Ectodermal cell (in vitro differentiated cells): ENCODE data around the gene SPNS2.
A peak's percentile ranks its signal among the peaks of the same experiment; 100 is the strongest.

Experiments used
- H3K27ac ChIP-seq: 2 replicates; pipeline ENCODE4 v1.7.0; 2013; ENCODE audit warnings: mild to moderate bottlenecking, low read depth, low read length; ENCODE audit not compliant: insufficient read depth, poor library complexity, severe bottlenecking
- H3K27me3 ChIP-seq: 2 replicates; pipeline ENCODE4 v1.7.0; 2013; ENCODE audit warnings: mild to moderate bottlenecking, low read length; ENCODE audit not compliant: insufficient read depth, control insufficient read depth, poor library complexity, severe bottlenecking
- H3K36me3 ChIP-seq: one replicate; pipeline ENCODE4 v1.7.0; 2013; ENCODE audit warnings: low read length; ENCODE audit not compliant: control insufficient read depth, insufficient read depth
- H3K4me1 ChIP-seq: one replicate; pipeline ENCODE4 v1.7.0; 2013; ENCODE audit warnings: low read length; ENCODE audit not compliant: control insufficient read depth, insufficient read depth
- H3K4me3 ChIP-seq: 2 replicates; pipeline ENCODE4 v1.7.0; 2013; ENCODE audit warnings: low read depth, low read length, control low read depth; ENCODE audit not compliant: insufficient read depth
- H3K9me3 ChIP-seq: 2 replicates; pipeline ENCODE4 v1.7.0; 2013; ENCODE audit warnings: mild to moderate bottlenecking, low read length, moderate library complexity; ENCODE audit not compliant: control insufficient read depth
- WGBS, 2 experiments: methylation state at CpG; one replicate each; pipeline ENCODE4 v1.1.7; 2013; ENCODE audit warnings: missing lambda C conversion rate in 2 of 2; 5-methylcytosine and 5-hydroxymethylcytosine counted together

The SPNS2 gene

GRCh38 chr17:4532860-4533522 lies 34.3 kb downstream of the SPNS2 start:
- WGBS, 2 experiments = 92% methylated on average over 33 of the region's 33 CpGs
- Histone ChIP-seq H3K27ac (no peak overlapping the region), H3K4me3 (no peak overlapping the region), H3K27me3 (peaks cover 7% of the 10 kb centered on the region), H3K9me3 (no peaks in the 10 kb centered on the region), H3K36me3 (no peaks in the 10 kb centered on the region), H3K4me1 (peaks cover 18% of the 10 kb centered on the region)

DNA sequence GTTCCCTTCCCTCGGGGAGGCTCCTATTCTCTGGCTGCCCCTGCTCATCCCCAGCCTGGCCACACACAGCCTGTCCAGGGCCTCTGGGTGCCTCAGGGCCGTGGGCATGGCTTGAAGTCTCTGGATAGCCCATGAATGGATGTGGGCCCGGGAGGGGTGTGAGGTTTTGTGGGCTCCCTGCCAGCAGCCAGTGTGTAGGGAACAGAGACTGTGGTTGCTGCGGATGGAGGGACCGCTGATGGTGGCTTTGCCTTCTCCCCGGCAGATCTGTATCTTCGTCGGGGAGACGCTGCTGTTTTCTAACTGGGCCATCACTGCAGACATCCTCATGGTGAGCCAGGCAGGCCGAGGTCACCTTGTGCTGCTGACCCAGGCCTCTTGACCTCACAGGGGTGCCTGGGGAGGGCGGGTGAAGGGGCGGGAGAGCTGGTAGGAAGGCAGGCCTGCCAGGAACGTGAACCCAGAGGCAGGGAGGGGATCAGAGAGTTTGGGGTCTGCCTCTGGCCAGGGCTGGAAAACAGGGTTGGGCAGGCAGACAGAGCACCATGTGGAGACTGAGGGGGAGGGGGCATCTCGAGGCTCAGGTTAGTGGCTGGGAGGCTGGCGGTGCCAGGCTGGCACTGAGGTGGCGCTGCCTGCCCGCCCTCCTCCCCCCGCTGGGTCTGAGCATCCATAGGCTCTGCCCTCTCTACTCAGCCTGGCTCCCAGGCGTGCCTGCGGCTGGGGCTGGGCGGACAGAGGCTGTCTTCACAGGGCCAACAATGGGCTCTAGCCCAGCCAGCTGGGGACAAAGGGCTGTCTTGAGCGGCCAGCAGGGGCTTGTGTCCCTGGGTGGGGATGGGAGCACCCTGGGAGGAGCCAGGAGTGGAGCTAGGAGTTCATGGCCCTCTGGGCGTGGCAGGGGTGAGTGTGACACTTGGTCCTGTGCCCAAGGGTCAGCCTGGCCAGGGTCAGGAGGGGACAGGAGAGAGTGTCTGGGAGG lies 35.1 kb downstream of the SPNS2 start:
- H3K36me3 ChIP-seq = peaks cover 4% of the 10 kb centered on the region
- peaks cover 18% of the 10 kb centered on the region for H3K4me1 ChIP-seq
- H3K27me3 ChIP-seq = peaks cover 7% of the 10 kb centered on the region
- no peaks in the 10 kb centered on the region for H3K9me3 ChIP-seq
- H3K27ac ChIP-seq = no peak overlapping the region
- 78 to 82% methylated on average over 23 of the region's 23 CpGs for WGBS, 2 experiments
- H3K4me3 ChIP-seq = no peak overlapping the region

DNA sequence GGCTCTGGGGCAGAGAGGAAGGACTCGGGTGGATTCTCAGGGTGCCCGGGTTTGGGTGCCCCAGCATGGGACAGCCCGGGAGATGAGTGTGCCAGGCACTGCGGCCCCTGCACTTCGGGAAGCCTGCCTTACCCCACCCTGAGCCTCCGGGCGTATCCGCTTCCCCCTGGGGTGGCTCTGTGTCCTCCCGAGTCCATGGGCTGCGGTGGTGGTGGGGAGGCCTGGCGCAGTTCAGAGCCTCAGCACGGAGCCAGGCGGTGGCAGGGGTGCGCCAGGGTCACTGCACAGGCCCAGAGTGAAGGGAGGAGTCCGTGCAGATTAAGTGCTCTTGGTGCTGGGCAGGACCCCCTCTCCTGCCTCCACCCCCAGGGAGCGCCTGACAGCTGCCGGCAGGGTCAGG lies 35.8 kb downstream of the SPNS2 start:
- Histone ChIP-seq H3K27me3 (peaks cover 7% of the 10 kb centered on the region), H3K9me3 (no peaks in the 10 kb centered on the region), H3K4me3 (no peak overlapping the region), H3K27ac (no peak overlapping the region), H3K4me1 (peaks cover 18% of the 10 kb centered on the region), H3K36me3 (peaks cover 4% of the 10 kb centered on the region)
- WGBS, 2 experiments = 82 to 88% methylated on average over 16 to 17 of the region's 17 CpGs

GRCh38 chr17:4534928-4535666 lies 36.4 kb downstream of the SPNS2 start:
- no peak overlapping the region for H3K27ac ChIP-seq
- peaks cover 7% of the 10 kb centered on the region for H3K27me3 ChIP-seq
- H3K4me3 ChIP-seq = no peak overlapping the region
- peaks cover 18% of the 10 kb centered on the region for H3K4me1 ChIP-seq
- H3K36me3 ChIP-seq = peaks cover 4% of the 10 kb centered on the region
- WGBS, 2 experiments = 87 to 88% methylated on average over 27 of the region's 27 CpGs
- H3K9me3 ChIP-seq = no peaks in the 10 kb centered on the region

GRCh38 chr17:4535667-4536258 lies 37.1 kb downstream of the SPNS2 start:
- 53 to 58% methylated on average over 19 of the region's 19 CpGs for WGBS, 2 experiments
- peaks cover 18% of the 10 kb centered on the region for H3K4me1 ChIP-seq
- no peaks in the 10 kb centered on the region for H3K9me3 ChIP-seq
- H3K4me3 ChIP-seq = no peak overlapping the region
- H3K27ac ChIP-seq = no peak overlapping the region
- H3K36me3 ChIP-seq = peaks cover 7% of the 10 kb centered on the region
- H3K27me3 ChIP-seq = peaks cover 3% of the 10 kb centered on the region

DNA sequence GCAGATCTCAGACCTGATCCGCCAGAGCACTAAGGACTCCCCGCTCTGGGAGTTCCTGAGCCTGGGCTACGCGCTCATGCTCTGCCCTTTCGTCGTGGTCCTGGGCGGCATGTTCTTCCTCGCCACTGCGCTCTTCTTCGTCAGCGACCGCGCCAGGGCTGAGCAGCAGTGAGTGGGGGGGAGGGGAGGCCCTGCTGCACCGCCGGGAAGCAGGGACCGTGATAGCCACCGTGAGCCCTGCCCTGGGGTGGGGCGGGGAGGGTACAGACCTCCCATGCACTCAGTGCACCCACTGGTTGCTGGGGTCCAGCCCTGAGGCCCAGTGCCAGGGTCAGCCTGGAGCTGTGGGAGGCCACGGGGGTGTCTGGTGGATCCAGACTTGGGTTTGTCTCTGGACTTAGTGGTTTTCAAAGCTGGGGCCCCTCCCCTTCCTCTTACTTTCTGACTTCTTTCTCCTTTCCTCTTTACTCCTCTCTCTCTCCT lies 37.6 kb downstream of the SPNS2 start:
- Histone ChIP-seq H3K4me3 (peak overlapping the region; percentile 4), H3K27ac (no peak overlapping the region), H3K36me3 (peaks cover 7% of the 10 kb centered on the region), H3K4me1 (peaks cover 18% of the 10 kb centered on the region), H3K9me3 (no peaks in the 10 kb centered on the region), H3K27me3 (no peaks in the 10 kb centered on the region)
- WGBS, 2 experiments = 36 to 37% methylated on average over 19 of the region's 19 CpGs

DNA sequence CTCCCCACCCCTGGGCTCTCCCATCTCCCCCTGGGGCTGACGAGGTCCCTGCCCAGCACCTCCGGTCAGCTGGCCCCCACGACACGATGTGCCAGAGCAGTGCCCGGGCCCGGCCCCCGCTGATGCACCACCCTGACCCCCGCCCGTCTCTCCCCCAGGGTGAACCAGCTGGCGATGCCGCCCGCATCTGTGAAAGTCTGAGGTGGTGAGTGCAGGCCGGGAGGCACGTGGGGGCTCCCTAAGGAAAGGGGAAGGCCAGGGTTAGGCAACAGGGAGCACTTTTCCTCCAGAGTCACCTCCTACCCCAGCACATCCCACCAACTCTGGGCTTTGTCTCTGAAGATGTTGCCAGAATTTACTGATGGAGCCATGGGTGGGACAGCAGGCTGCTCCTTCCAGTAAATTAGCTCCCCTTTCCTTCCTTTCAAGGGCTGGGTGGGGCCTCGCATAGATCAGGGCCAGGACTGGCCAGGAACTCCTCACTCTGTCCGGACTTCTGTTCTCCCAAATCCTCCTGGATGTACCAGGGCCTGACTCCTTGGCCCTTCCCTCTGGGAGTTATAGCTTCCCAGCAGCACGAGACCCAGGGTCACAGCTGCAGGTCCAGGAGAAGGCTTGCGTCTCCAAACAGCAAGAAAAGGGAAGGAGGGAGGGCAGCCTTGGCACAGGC lies 38.2 kb downstream of the SPNS2 start:
- no peak overlapping the region for H3K27ac ChIP-seq
- no peak overlapping the region for H3K4me3 ChIP-seq
- WGBS, 2 experiments = 76 to 84% methylated on average over 16 to 18 of the region's 18 CpGs
- H3K4me1 ChIP-seq = peaks cover 18% of the 10 kb centered on the region
- no peaks in the 10 kb centered on the region for H3K9me3 ChIP-seq
- H3K36me3 ChIP-seq = peaks cover 8% of the 10 kb centered on the region
- H3K27me3 ChIP-seq = no peaks in the 10 kb centered on the region

DNA sequence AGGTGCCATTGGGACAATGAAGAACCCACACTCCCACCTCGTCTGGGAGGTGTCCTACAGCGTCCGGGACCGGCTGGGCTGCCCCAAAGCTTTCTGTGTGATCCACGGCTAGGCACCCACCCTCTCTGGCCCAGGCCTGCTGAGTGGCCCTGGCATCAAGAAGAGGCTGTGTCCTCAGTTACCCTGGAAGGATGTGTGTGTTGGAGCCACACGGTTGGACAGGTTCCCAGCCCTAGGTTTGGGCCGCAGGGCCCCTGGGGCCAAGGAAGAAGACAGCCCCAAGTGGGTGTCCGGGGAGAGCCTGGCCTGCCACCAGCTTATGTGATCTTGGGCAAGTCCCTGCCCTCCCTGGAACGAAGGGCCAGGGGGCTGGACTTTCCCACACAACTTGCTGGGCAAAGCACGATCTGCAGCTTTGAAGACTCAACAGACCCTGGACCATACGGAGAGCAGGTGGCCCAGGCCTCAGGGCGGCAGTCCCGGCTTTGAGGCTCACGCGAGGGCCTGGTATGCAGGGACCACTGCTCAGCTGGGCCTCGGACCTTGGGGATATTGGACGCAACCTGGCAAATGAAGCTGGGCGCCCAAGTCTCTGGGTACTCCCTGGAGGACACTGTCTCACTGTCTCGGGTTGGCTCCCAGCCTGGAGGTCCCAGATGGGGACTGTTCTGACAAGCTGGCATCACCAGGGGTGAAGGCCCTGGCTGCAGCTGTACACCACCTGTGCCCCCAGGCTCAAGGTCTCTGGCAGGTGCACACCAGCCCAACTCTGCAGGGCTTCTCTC lies 39.0 kb downstream of the SPNS2 start:
- Histone ChIP-seq H3K36me3 (peaks cover 16% of the 10 kb centered on the region), H3K4me1 (peaks cover 18% of the 10 kb centered on the region)
- 94 to 95% methylated on average over 19 of the region's 19 CpGs for WGBS, 2 experiments

More for the DNA sequence above, 39.0 kb downstream of the SPNS2 start:
- Histone ChIP-seq H3K27me3 (no peaks in the 10 kb centered on the region), H3K9me3 (no peaks in the 10 kb centered on the region), H3K27ac (no peak overlapping the region), H3K4me3 (no peak overlapping the region)
